OCI-LY7 (cell line): ENCODE data around the gene STIP1. TPM values are rescaled to one million over a fixed set of nuclear protein-coding genes. Genes with fewer than 3 reads are reported as not detected.
A peak's percentile ranks its signal among the peaks of the same experiment; 100 is the strongest.

ENCODE experiments used
- BruUV-seq: library from RNA; stranded (reverse); fragments of 400-500 nt; replicated peaks from 2 replicates; lab custom pipeline; 2021; lab: Mats Ljungman, UMichigan
- CTCF ChIA-PET: fragments of 300-600 bp; sonication (Branson Sonifier 250); formaldehyde crosslinking; loops from one replicate; lab custom pipeline; 2022; ENCODE audit warnings: antibody characterized with exemption; ENCODE audit not compliant: unreplicated experiment; lab: Charles Lee
- POLR2A ChIA-PET: fragments of 300-600 bp; sonication (Branson Sonifier 250); formaldehyde crosslinking; loops from one replicate; lab custom pipeline; 2022; ENCODE audit warnings: antibody characterized with exemption; lab: Charles Lee
- DNase-seq: peaks from one replicate; pipeline ENCODE4 v3.0.0-alpha.2; 2015; ENCODE audit warnings: low spot score
- H2AFZ ChIP-seq: fragments of 200-600 bp; sonication (generic), shearing (Covaris generic); 2 replicates; pipeline ENCODE4 v1.6.1; 2014; ENCODE audit warnings: mild to moderate bottlenecking, antibody characterized with exemption, low read length, moderate library complexity
- H3K27ac ChIP-seq: fragments of 200-600 bp; sonication (generic); 2 replicates; pipeline ENCODE4 v1.5.1; 2014; ENCODE audit warnings: mixed run types, low read depth, mild to moderate bottlenecking, moderate library complexity, low read length, inconsistent platforms; ENCODE audit not compliant: poor library complexity, severe bottlenecking
- H3K36me3 ChIP-seq: fragments of 200-600 bp; sonication (generic); 2 replicates; pipeline ENCODE4 v1.6.1; 2014; ENCODE audit warnings: mild to moderate bottlenecking, antibody characterized with exemption, low read length, moderate library complexity, mixed read lengths; ENCODE audit not compliant: insufficient read depth
- H3K4me1 ChIP-seq: fragments of 200-600 bp; sonication (generic); 2 replicates; pipeline ENCODE4 v1.5.1; 2014; ENCODE audit warnings: mild to moderate bottlenecking, low read length; ENCODE audit not compliant: insufficient read depth, poor library complexity, severe bottlenecking
- H3K4me2 ChIP-seq: fragments of 200-600 bp; sonication (generic); 2 replicates; pipeline ENCODE4 v1.6.1; 2014; ENCODE audit warnings: mild to moderate bottlenecking, low read length
- H3K4me3 ChIP-seq: fragments of 200-600 bp; sonication (generic); 2 replicates; pipeline ENCODE4 v1.5.1; 2014; ENCODE audit warnings: mild to moderate bottlenecking, low read depth, low read length; ENCODE audit not compliant: poor library complexity, severe bottlenecking
- H3K79me2 ChIP-seq: fragments of 200-600 bp; sonication (generic); 2 replicates; pipeline ENCODE4 v1.6.1; 2016; ENCODE audit warnings: low read depth, mild to moderate bottlenecking, low read length, moderate library complexity, mixed read lengths; ENCODE audit not compliant: insufficient read depth
- H3K9me2 ChIP-seq: fragments of 200-600 bp; sonication (generic); 2 replicates; pipeline ENCODE4 v1.6.1; 2016; ENCODE audit warnings: mild to moderate bottlenecking, low read length, mixed read lengths; ENCODE audit not compliant: insufficient read depth
- H3K9me3 ChIP-seq: fragments of 200-600 bp; sonication (generic); 2 replicates; pipeline ENCODE4 v1.6.1; 2014; ENCODE audit warnings: mild to moderate bottlenecking, mixed run types, low read length, mixed read lengths
- H4K20me1 ChIP-seq: fragments of 200-600 bp; sonication (generic); 2 replicates; pipeline ENCODE4 v1.6.1; 2014; ENCODE audit warnings: mild to moderate bottlenecking, antibody characterized with exemption, low read length, moderate library complexity, mixed read lengths; ENCODE audit not compliant: insufficient read depth
- CTCF ChIP-seq: fragments of 200-600 bp; sonication (generic); conservative IDR thresholded peaks from 2 replicates; pipeline ENCODE4 v1.5.1; 2014; ENCODE audit warnings: mild to moderate bottlenecking, antibody characterized with exemption, low read length, moderate library complexity, mixed read lengths
- EZH2phosphoT487 ChIP-seq: fragments of 200-600 bp; sonication (generic); IDR thresholded peaks from 2 replicates; pipeline ENCODE4 v1.6.1; 2018; ENCODE audit warnings: low read depth, borderline replicate concordance, mild to moderate bottlenecking, mixed run types, antibody characterized with exemption, low read length, moderate library complexity, mixed read lengths
- intact Hi-C: fragments of 100-400 bp; cut with micrococcal nuclease; formaldehyde crosslinking; loops from one replicate; pipeline ENCODE4 v1.10.0; 2022; ENCODE audit not compliant: unreplicated experiment
- total RNA-seq, 2 experiments: library from RNA; depleted of rRNA in 1 of 2; stranded (reverse); fragments of >200 nt in 1 of 2; shearing (Covaris generic) in 1 of 2; gene quantifications; 2 replicates each; pipeline ENCODE4 v1.2.3, GENCODE V29; 2014 to 2022

The STIP1 gene
- total RNA-seq, 2 experiments from 2014 or later, result 240 to 271 TPM

- CTCF ChIA-PET, result interaction anchor here (1.0 to 2.6 kb wide), 2 partner anchors 38 to 100 kb away, joined by 3 to 14 read pairs; no protein-coding TSS in a partner anchor
- Histone ChIP-seq H3K79me2 (peaks cover 17% of the 10 kb centered on the region; the same call in 1 of the 2 replicates), H4K20me1 (no peaks in the 10 kb centered on the region), H3K36me3 (peaks cover 82% of the 10 kb centered on the region), H3K9me2 (no peaks in the 10 kb centered on the region), H3K9me3 (no peaks in the 10 kb centered on the region), H3K27ac (peak overlapping the region; percentile 96), H2AFZ (no peak overlapping the region), H3K4me3 (no peak overlapping the region), H3K4me1 (peaks cover 35% of the 10 kb centered on the region), H3K4me2 (no peak overlapping the region)
- TF ChIP-seq EZH2phosphoT487, result no peak
- TF ChIP-seq CTCF, result no peak
- BruUV-seq, result TSS peak; percentile 86
- POLR2A ChIA-PET, result interaction anchor here (1.1 to 5.1 kb wide), 5 partner anchors 14 to 37 kb away, joined by 3 to 29 read pairs (median 27); partner anchors contain the start of genes FKBP2, NUDT22, STIP1 and TRPT1
- DNase-seq, result no peak
- intact Hi-C loops, result loop anchor here (1.0 to 5.0 kb wide), 3 partner anchors 65 to 100 kb away; partner anchors contain the start of gene GPR137
These were observed 18.1 kb downstream of the STIP1 start for GRCh38 chr11:64204080-64204440.

GRCh38 chr11:64204464-64204989, 18.6 kb downstream of the STIP1 start:
- no TSS peak for BruUV-seq
- no peaks in the 10 kb centered on the region for H3K9me3 ChIP-seq
- H3K4me2 ChIP-seq, result peak overlapping the region; percentile 22; the same call in 1 of the 2 replicates
- ChIA-PET CTCF (interaction anchor here (1.0 to 2.6 kb wide), 5 partner anchors 17 to 100 kb away, joined by 3 to 14 read pairs (median 4); no protein-coding TSS in a partner anchor), POLR2A (interaction anchor here (0.6 to 5.1 kb wide), 7 partner anchors 13 to 67 kb away, joined by 3 to 29 read pairs (median 6); partner anchors contain the start of genes FKBP2, NUDT22, STIP1 and TRPT1)
- TF ChIP-seq CTCF (peak; percentile 90), EZH2phosphoT487 (no peak)
- peaks cover 35% of the 10 kb centered on the region for H3K4me1 ChIP-seq
- no peak overlapping the region for H3K4me3 ChIP-seq
- peak; percentile 85 for DNase-seq
- H3K36me3 ChIP-seq, result peaks cover 86% of the 10 kb centered on the region
- no peaks in the 10 kb centered on the region for H4K20me1 ChIP-seq
- H2AFZ ChIP-seq, result no peak overlapping the region
- intact Hi-C loops, result loop anchor here (1.0 to 5.0 kb wide), 3 partner anchors 65 to 100 kb away; partner anchors contain the start of gene GPR137
- no peaks in the 10 kb centered on the region for H3K9me2 ChIP-seq
- H3K79me2 ChIP-seq, result peaks cover 17% of the 10 kb centered on the region; the same call in 1 of the 2 replicates
- peak overlapping the region; percentile 96 for H3K27ac ChIP-seq
